Measurements from ENCODE around the gene SUPV3L1. TPM values are rescaled to one million over a fixed set of nuclear protein-coding genes. Genes with fewer than 3 reads are reported as not detected.

SUPV3L1 gene
- total RNA-seq, 1 donor from 2014 or later = 46.6 TPM

- no peak for TF ChIP-seq CTCF (IDR thresholded peaks at IDR 0.05; ENCODE audit: insufficient read depth, low read length, severe bottlenecking)
- FAIRE-seq (no peak), DNase-seq (ENCODE audit: low read depth) (no peak)
- H3K4me3 ChIP-seq (ENCODE audit: low read depth, low read length) = no peak overlapping the region
- no peaks in the 10 kb centered on the region for H3K27me3 ChIP-seq (ENCODE audit: control insufficient read depth, insufficient read depth, low read length)
- H3K36me3 ChIP-seq (ENCODE audit: control insufficient read depth, insufficient read depth, low read length) = peaks cover 5% of the 10 kb centered on the region
Observed at GRCh38 chr10:69209787-69210484, 29.9 kb downstream of the SUPV3L1 start.

GRCh38 chr10:69211104-69211503 is 31.1 kb downstream of the SUPV3L1 start:
- no peak for FAIRE-seq
- TF ChIP-seq CTCF (IDR thresholded peaks at IDR 0.05; ENCODE audit: insufficient read depth, low read length, severe bottlenecking) = no peak
- H3K27me3 ChIP-seq (ENCODE audit: control insufficient read depth, insufficient read depth, low read length) = no peaks in the 10 kb centered on the region

GRCh38 chr10:69211524-69211923 is 31.5 kb downstream of the SUPV3L1 start:
- TF ChIP-seq CTCF (IDR thresholded peaks at IDR 0.05; ENCODE audit: insufficient read depth, low read length, severe bottlenecking) = no peak
- Histone ChIP-seq H3K36me3 (ENCODE audit: control insufficient read depth, insufficient read depth, low read length) (peaks cover 2% of the 10 kb centered on the region), H3K27me3 (ENCODE audit: control insufficient read depth, insufficient read depth, low read length) (no peaks in the 10 kb centered on the region), H3K4me3 (ENCODE audit: low read depth, low read length) (no peak overlapping the region)
- no peak for FAIRE-seq
- no peak for DNase-seq (ENCODE audit: low read depth)

More at GRCh38 chr10:69211104-69211503, 31.1 kb downstream of the SUPV3L1 start:
- Histone ChIP-seq H3K36me3 (ENCODE audit: control insufficient read depth, insufficient read depth, low read length) (peaks cover 2% of the 10 kb centered on the region), H3K4me3 (ENCODE audit: low read depth, low read length) (no peak overlapping the region)
- no peak for DNase-seq (ENCODE audit: low read depth)

GRCh38 chr10:69213591-69214311 is 33.7 kb downstream of the SUPV3L1 start:
- Histone ChIP-seq H3K36me3 (ENCODE audit: control insufficient read depth, insufficient read depth, low read length) (no peaks in the 10 kb centered on the region), H3K27me3 (ENCODE audit: control insufficient read depth, insufficient read depth, low read length) (no peaks in the 10 kb centered on the region), H3K4me3 (ENCODE audit: low read depth, low read length) (no peak overlapping the region)
- no peak for FAIRE-seq
- TF ChIP-seq CTCF (IDR thresholded peaks at IDR 0.05; ENCODE audit: insufficient read depth, low read length, severe bottlenecking) = no peak
- DNase-seq (ENCODE audit: low read depth) = no peak

- DNase-seq (ENCODE audit: low read depth) (no peak), FAIRE-seq (no peak)
- Histone ChIP-seq H3K4me3 (ENCODE audit: low read depth, low read length) (no peak overlapping the region), H3K27me3 (ENCODE audit: control insufficient read depth, insufficient read depth, low read length) (no peaks in the 10 kb centered on the region), H3K36me3 (ENCODE audit: control insufficient read depth, insufficient read depth, low read length) (no peaks in the 10 kb centered on the region)
- TF ChIP-seq CTCF (IDR thresholded peaks at IDR 0.05; ENCODE audit: insufficient read depth, low read length, severe bottlenecking) = no peak
Observed at GRCh38 chr10:69214666-69215131, 34.7 kb downstream of the SUPV3L1 start.

Measured in bronchial epithelial cell (primary cell).